Peyer's patch (tissue), 4 donors: ENCODE results near the gene SOX21. TPM values are rescaled to one million over a fixed set of nuclear protein-coding genes. Genes with fewer than 3 reads are reported as not detected.

Experiments
- DNase-seq, 3 donors: peaks; one replicate each; pipeline ENCODE4 v3.0.0-alpha.2; 2017 to 2019
- H3K27ac ChIP-seq, 4 donors: fragments of 200-600 bp; sonication (generic); one replicate each; pipeline ENCODE4 v1.5.1; 2016 to 2019
- H3K27me3 ChIP-seq, 2 donors: fragments of 200-600 bp; sonication (generic); one replicate each; pipeline ENCODE4 v1.5.1; 2019
- H3K36me3 ChIP-seq, 3 donors: fragments of 200-600 bp; sonication (generic); one replicate each; pipeline ENCODE4 v1.5.1; 2016 to 2019
- H3K4me1 ChIP-seq, 4 donors: fragments of 200-600 bp; sonication (generic); one replicate each; pipeline ENCODE4 v1.5.1; 2016 to 2019
- H3K4me3 ChIP-seq, 4 donors: fragments of 200-600 bp; sonication (generic); 1 replicate in 3 of 4; 2 replicates in 1 of 4; pipeline ENCODE4 v1.5.1; 2016 to 2019; ENCODE audit warnings: mild to moderate bottlenecking in 1 of 4
- H3K9me3 ChIP-seq, 4 donors: fragments of 200-600 bp; sonication (generic); one replicate each; pipeline ENCODE4 v1.5.1; 2016 to 2019; ENCODE audit warnings: mild to moderate bottlenecking in 1 of 4
- POLR2A ChIP-seq, 2 donors: fragments of 450-650 bp; IDR thresholded peaks; one replicate each; pipeline ENCODE4 v1.5.1; 2017; ENCODE audit warnings: antibody characterized with exemption in 2 of 2, mild to moderate bottlenecking in 2 of 2, moderate library complexity in 2 of 2
- total RNA-seq, 4 donors: library from RNA; depleted of rRNA; stranded (reverse); fragments of >200 nt; gene quantifications; one replicate each; pipeline ENCODE4 v1.1.0, GENCODE V29; 2016
- TF ChIP-seq, protein P1 (sequence below), 6 experiments: fragments of 450-650 bp in 4 of 6; fragments of 200-600 bp in 2 of 6; sonication (generic) in 1 of 6; IDR thresholded peaks; one replicate each; pipeline ENCODE4 v1.5.1; 2017 to 2019; ENCODE audit warnings: antibody characterized with exemption in 6 of 6, mild to moderate bottlenecking in 3 of 6, moderate library complexity in 1 of 6

The SOX21 gene
- total RNA-seq, 4 donors from 2014 or later = not detected

DNA sequence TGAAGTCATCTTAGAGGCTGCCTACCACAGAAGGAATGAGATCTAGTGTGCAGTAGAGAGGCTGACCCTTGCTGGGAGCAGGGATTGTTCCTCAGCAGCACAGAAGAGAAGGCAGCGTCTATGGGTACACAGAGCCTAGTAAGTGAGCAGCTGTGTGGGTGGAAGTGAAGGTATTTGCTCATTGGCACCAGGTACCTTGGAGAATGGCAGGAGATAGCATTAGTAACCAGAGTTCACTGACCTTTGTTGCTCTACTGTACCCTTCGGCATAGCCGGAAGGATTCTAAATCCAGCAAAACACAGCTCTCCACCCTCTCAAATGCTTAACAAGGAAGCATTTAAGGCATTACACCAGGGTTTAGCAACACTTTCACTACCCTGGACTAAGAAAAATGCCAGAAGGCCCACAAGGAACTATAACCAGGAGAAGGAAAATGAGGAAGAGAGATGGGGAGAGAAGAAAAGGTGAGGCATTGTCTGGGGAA, 12.3 kb downstream of the SOX21 start:
- Histone ChIP-seq H3K27me3 (peaks cover 0 to 34% of the 10 kb centered on the region in 2 donors), H3K4me3 (no peak overlapping the region), H3K36me3 (no peaks in the 10 kb centered on the region), H3K27ac (no peak overlapping the region), H3K4me1 (no peaks in the 10 kb centered on the region), H3K9me3 (no peaks in the 10 kb centered on the region)
- DNase-seq = no peak
- TF ChIP-seq, protein P1, sequence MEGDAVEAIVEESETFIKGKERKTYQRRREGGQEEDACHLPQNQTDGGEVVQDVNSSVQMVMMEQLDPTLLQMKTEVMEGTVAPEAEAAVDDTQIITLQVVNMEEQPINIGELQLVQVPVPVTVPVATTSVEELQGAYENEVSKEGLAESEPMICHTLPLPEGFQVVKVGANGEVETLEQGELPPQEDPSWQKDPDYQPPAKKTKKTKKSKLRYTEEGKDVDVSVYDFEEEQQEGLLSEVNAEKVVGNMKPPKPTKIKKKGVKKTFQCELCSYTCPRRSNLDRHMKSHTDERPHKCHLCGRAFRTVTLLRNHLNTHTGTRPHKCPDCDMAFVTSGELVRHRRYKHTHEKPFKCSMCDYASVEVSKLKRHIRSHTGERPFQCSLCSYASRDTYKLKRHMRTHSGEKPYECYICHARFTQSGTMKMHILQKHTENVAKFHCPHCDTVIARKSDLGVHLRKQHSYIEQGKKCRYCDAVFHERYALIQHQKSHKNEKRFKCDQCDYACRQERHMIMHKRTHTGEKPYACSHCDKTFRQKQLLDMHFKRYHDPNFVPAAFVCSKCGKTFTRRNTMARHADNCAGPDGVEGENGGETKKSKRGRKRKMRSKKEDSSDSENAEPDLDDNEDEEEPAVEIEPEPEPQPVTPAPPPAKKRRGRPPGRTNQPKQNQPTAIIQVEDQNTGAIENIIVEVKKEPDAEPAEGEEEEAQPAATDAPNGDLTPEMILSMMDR (IDR thresholded peaks at IDR 0.05) = no peak
- TF ChIP-seq POLR2A (IDR thresholded peaks at IDR 0.05) = no peak

DNA sequence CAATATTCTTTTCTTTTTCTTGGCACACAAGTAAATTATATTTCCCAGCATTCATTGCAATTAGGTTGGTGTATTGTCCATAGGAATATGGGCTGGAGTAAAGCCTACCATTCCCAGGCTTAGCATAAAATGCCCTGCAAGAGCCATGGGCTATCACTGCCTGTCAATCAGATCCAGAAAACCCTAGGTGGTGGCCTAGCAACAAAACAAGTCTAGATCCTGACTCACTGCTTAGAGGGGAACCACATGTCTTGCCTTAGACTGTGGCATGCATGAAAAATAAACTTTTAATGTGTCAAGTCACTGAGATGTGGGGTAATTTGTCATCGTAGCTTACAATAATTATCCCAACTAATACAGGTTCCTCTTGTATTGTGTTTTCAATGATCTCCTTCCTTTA, 16.2 kb downstream of the SOX21 start:
- no peak for DNase-seq
- Histone ChIP-seq H3K27me3 (no peaks in the 10 kb centered on the region), H3K36me3 (no peaks in the 10 kb centered on the region), H3K4me1 (no peaks in the 10 kb centered on the region), H3K27ac (no peak overlapping the region), H3K9me3 (no peaks in the 10 kb centered on the region), H3K4me3 (no peak overlapping the region)
- TF ChIP-seq POLR2A (IDR thresholded peaks at IDR 0.05) = no peak

DNA sequence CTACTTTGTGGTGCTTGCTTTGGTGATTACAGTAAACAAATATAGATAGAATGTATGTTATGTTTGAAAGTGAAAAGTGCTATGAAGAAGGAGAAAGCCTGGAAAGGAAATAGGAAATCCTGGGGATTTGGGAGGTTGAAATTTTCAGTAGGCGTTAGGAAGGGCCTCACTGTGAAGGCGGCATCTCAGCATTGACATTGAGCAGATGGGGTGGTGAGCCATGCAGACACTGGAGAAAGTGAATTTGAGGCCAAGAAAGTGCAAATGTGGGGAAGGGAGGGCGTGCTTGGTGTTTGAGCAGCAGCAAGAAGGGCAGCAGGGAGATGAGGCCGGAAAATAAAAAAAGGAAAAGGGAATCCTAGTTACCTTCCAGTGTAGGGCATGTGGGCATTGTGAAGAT, 20.3 kb downstream of the SOX21 start:
- no peaks in the 10 kb centered on the region for H3K9me3 ChIP-seq
- DNase-seq = no peak
- H3K4me1 ChIP-seq = no peaks in the 10 kb centered on the region
- H3K27me3 ChIP-seq = no peaks in the 10 kb centered on the region
- H3K4me3 ChIP-seq = no peak overlapping the region
- H3K36me3 ChIP-seq = no peaks in the 10 kb centered on the region
- TF ChIP-seq, protein P1 (IDR thresholded peaks at IDR 0.05) = no peak
- TF ChIP-seq POLR2A (IDR thresholded peaks at IDR 0.05) = no peak
- no peak overlapping the region for H3K27ac ChIP-seq

DNA sequence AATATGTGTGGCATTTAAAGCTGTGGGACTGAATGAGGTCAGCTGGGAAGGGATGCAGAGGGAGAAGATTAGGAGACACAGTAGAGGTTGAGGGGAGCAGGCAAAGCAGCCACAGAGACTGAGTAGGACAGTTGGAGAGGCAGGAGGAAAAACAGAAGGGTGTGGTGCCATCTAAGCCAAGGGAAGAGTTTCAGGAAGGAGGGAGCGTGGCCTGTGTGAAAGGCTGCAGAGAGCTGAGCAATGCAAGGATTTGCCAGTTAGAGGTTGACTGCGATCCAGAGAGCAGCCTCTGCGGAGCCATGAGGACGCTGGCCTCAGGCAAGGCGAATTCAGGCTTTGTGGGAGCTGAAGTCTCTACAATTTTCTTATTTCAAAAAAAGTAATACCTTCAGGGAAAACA, 28.9 kb downstream of the SOX21 start:
- Histone ChIP-seq H3K27ac (no peak overlapping the region), H3K36me3 (no peaks in the 10 kb centered on the region), H3K27me3 (no peaks in the 10 kb centered on the region), H3K4me1 (no peaks in the 10 kb centered on the region), H3K9me3 (no peaks in the 10 kb centered on the region), H3K4me3 (no peak overlapping the region)
- TF ChIP-seq POLR2A (IDR thresholded peaks at IDR 0.05) = no peak
- TF ChIP-seq, protein P1 (IDR thresholded peaks at IDR 0.05) = no peak
- no peak for DNase-seq

DNA sequence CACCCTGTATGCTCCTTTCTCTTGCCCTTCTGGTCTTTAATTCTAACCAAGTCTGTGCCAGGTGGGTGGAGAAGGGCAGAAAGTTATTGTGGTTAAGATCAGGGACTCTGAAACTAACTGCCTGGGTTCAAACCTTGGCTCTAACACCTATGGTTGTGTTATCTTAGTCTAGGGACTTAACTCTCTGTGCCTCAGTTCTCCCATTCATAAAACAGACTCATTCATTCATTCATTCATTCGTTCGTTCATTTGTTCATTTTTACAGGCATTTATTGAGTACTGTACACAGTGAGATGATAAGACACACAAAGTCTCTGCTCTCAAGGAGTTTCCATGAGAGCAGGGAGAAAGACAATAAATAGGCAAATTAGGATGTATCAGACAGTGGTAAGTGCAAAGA, 30.1 kb downstream of the SOX21 start:
- Histone ChIP-seq H3K27ac (no peak overlapping the region), H3K4me3 (no peak overlapping the region), H3K27me3 (no peaks in the 10 kb centered on the region), H3K9me3 (no peaks in the 10 kb centered on the region), H3K36me3 (no peaks in the 10 kb centered on the region), H3K4me1 (no peaks in the 10 kb centered on the region)
- no peak for TF ChIP-seq POLR2A (IDR thresholded peaks at IDR 0.05)
- TF ChIP-seq, protein P1 (IDR thresholded peaks at IDR 0.05) = no peak
- no peak for DNase-seq

DNA sequence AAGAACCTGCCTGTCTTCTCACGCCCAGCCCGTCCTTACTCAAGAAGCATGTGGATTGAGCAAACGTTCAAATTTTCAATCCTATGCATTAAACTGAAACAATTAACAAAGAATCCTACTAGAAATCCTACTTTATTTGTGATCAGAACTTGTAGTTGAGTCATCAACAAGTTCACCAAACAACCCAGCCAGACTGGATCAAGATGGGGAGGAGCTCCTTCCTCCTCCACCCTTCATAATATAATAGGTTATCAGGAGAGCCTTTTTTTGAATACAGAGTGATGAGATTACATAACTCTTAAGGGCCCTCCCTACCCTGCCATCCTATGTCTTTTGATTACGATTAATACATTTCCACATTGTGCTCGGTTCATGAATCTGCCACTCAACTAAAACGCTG, 32.7 kb downstream of the SOX21 start:
- Histone ChIP-seq H3K27me3 (no peaks in the 10 kb centered on the region), H3K9me3 (no peaks in the 10 kb centered on the region), H3K4me3 (no peak overlapping the region), H3K4me1 (no peaks in the 10 kb centered on the region), H3K27ac (no peak overlapping the region), H3K36me3 (no peaks in the 10 kb centered on the region)
- TF ChIP-seq POLR2A (IDR thresholded peaks at IDR 0.05) = no peak
- TF ChIP-seq, protein P1 (IDR thresholded peaks at IDR 0.05) = no peak
- DNase-seq = no peak
